Liver (tissue), 9 donors: ENCODE measurements around the gene TIAM1. TPM values are rescaled to one million over a fixed set of nuclear protein-coding genes. Genes with fewer than 3 reads are reported as not detected.

ENCODE experiments used
- DNase-seq: peaks from one replicate; pipeline ENCODE4 v3.0.0-alpha.2; 2017; ENCODE audit warnings: low spot score
- H3K27ac ChIP-seq, 2 donors: one replicate each; pipeline ENCODE4 v1.7.0; 2013; ENCODE audit warnings: inconsistent platforms in 2 of 2, low read length in 2 of 2, control low read depth in 1 of 2, low read depth in 1 of 2, mild to moderate bottlenecking in 1 of 2
- H3K27me3 ChIP-seq, 4 donors: one replicate each; pipeline versions ENCODE4 v1.6.1 to v1.7.0; 2013; ENCODE audit warnings: low read length in 3 of 4, inconsistent platforms in 1 of 4, mild to moderate bottlenecking in 1 of 4, moderate library complexity in 1 of 4; ENCODE audit not compliant: control insufficient read depth in 4 of 4, insufficient read depth in 4 of 4
- H3K36me3 ChIP-seq, 4 donors: one replicate each; pipeline versions ENCODE4 v1.6.1 to v1.7.0; 2013; ENCODE audit warnings: low read length in 3 of 4, mild to moderate bottlenecking in 3 of 4, low read depth in 1 of 4, moderate library complexity in 1 of 4; ENCODE audit not compliant: control insufficient read depth in 4 of 4, insufficient read depth in 3 of 4
- H3K4me1 ChIP-seq, 4 donors: one replicate each; pipeline versions ENCODE4 v1.6.1 to v1.7.0; 2013; ENCODE audit warnings: low read length in 3 of 4, mild to moderate bottlenecking in 3 of 4, moderate library complexity in 1 of 4; ENCODE audit not compliant: control insufficient read depth in 4 of 4, insufficient read depth in 4 of 4
- H3K4me3 ChIP-seq, 3 donors: one replicate each; pipeline versions ENCODE4 v1.6.1 to v1.7.0; 2013; ENCODE audit warnings: low read length in 3 of 3, control low read depth in 1 of 3, low read depth in 1 of 3, mild to moderate bottlenecking in 1 of 3
- H3K9ac ChIP-seq, 2 donors: one replicate each; pipeline ENCODE4 v1.7.0; 2013; ENCODE audit warnings: low read length in 2 of 2, mild to moderate bottlenecking in 2 of 2, moderate library complexity in 2 of 2, control low read depth in 1 of 2, low read depth in 1 of 2
- H3K9me3 ChIP-seq, 4 donors: one replicate each; pipeline versions ENCODE4 v1.6.1 to v1.7.0; 2013; ENCODE audit warnings: low read length in 3 of 4; ENCODE audit not compliant: control insufficient read depth in 4 of 4
- CTCF ChIP-seq: fragments of 150-350 bp; IDR thresholded peaks from 2 replicates; pipeline ENCODE4 v1.5.1; 2017; ENCODE audit warnings: improper control_type of control experiment, low read depth, low read length; ENCODE audit not compliant: missing input control
- EGR1 ChIP-seq, 2 donors: IDR thresholded peaks; 2 replicates each; pipeline ENCODE4 v1.6.1; 2016 to 2018; ENCODE audit warnings: antibody characterized with exemption in 2 of 2, low read depth in 2 of 2
- GABPA ChIP-seq, 2 donors: IDR thresholded peaks in 1 of 2; conservative IDR thresholded peaks in 1 of 2; 2 replicates each; pipeline ENCODE4 v1.6.1; 2016; ENCODE audit warnings: antibody characterized with exemption in 2 of 2, mild to moderate bottlenecking in 1 of 2, moderate library complexity in 1 of 2
- HNF4A ChIP-seq, 2 donors: conservative IDR thresholded peaks; 2 replicates each; pipeline ENCODE4 v1.6.1; 2016; ENCODE audit warnings: antibody characterized with exemption in 2 of 2, mild to moderate bottlenecking in 2 of 2
- HNF4G ChIP-seq: IDR thresholded peaks from 2 replicates; pipeline ENCODE4 v1.6.1; 2016; ENCODE audit warnings: antibody characterized with exemption
- JUND ChIP-seq, 2 donors: IDR thresholded peaks; 2 replicates each; pipeline ENCODE4 v1.6.1; 2016; ENCODE audit warnings: antibody characterized with exemption in 2 of 2
- MAX ChIP-seq: IDR thresholded peaks from 2 replicates; pipeline ENCODE4 v1.6.1; 2016; ENCODE audit warnings: antibody characterized with exemption
- NR2F2 ChIP-seq: IDR thresholded peaks from 2 replicates; pipeline ENCODE4 v1.6.1; 2016; ENCODE audit warnings: antibody characterized with exemption
- RAD21 ChIP-seq, 2 donors: IDR thresholded peaks; 2 replicates each; pipeline ENCODE4 v1.6.1; 2016; ENCODE audit warnings: antibody characterized with exemption in 2 of 2, mild to moderate bottlenecking in 2 of 2
- RXRA ChIP-seq, 2 donors: IDR thresholded peaks; 2 replicates each; pipeline ENCODE4 v1.6.1; 2017 to 2018; ENCODE audit warnings: antibody characterized with exemption in 2 of 2, mild to moderate bottlenecking in 1 of 2
- SP1 ChIP-seq: IDR thresholded peaks from 2 replicates; pipeline ENCODE4 v1.6.1; 2018; ENCODE audit warnings: antibody characterized with exemption, mild to moderate bottlenecking
- TAF1 ChIP-seq: conservative IDR thresholded peaks from 2 replicates; pipeline ENCODE4 v1.6.1; 2016; ENCODE audit warnings: antibody characterized with exemption, mild to moderate bottlenecking
- WGBS: extraction: QIAGEN DNeasy Blood & Tissue Kit; methylation state at CpG from one replicate; pipeline ENCODE4 v1.1.7; 2013; 5-methylcytosine and 5-hydroxymethylcytosine counted together
- polyA plus RNA-seq, 2 donors: library from polyadenylated mRNA; stranded (reverse) in 1 of 2; unstranded in 1 of 2; fragments of 200-250 nt in 1 of 2; fragments of >200 nt in 1 of 2; fragmentation: Nextera tagmentation in 1 of 2; extraction: Ambion mirVana in 1 of 2; gene quantifications; one replicate each; pipeline versions ENCODE4 v1.2.1 to v1.2.3, GENCODE V29; 2013 to 2015
- total RNA-seq, 2 donors: library from RNA; depleted of rRNA; stranded (reverse); fragments of >200 nt; gene quantifications; one replicate each; pipeline ENCODE4 v1.2.3, GENCODE V29; 2014
- TF ChIP-seq, protein P1 (sequence below): IDR thresholded peaks from 2 replicates; pipeline ENCODE4 v1.6.1; 2016; ENCODE audit warnings: antibody characterized with exemption
- TF ChIP-seq, protein P2 (sequence below): IDR thresholded peaks from 2 replicates; pipeline ENCODE4 v1.6.1; 2016; ENCODE audit warnings: antibody characterized with exemption
- donor health status: healthy.
- donor health status: healthy.
- donor health status: healthy.
- donor health status: healthy.
- donor health status: healthy.

Gene TIAM1
- total and polyA plus RNA-seq, 4 donors, result 3.0 to 7.4 (median 4.8) TPM

- no peak overlapping the region for H3K9ac ChIP-seq
- TF ChIP-seq NR2F2, result no peak
- no peak for DNase-seq
- no peaks in the 10 kb centered on the region for H3K9me3 ChIP-seq
- no peak overlapping the region for H3K4me3 ChIP-seq
- H3K27me3 ChIP-seq, result no peaks in the 10 kb centered on the region
- whole genome bisulfite sequencing, result 91% methylated on average over 6 of the region's 6 CpGs
- no peak overlapping the region for H3K27ac ChIP-seq
- no peaks in the 10 kb centered on the region for H3K36me3 ChIP-seq
- no peaks in the 10 kb centered on the region for H3K4me1 ChIP-seq
Observed at GRCh38 chr21:31371715-31372470, 27.8 kb upstream of the TIAM1 start.

GRCh38 chr21:31370893-31371544, 27.0 kb upstream of the TIAM1 start:
- Histone ChIP-seq H3K9ac (no peak overlapping the region), H3K36me3 (peaks cover 0 to 2% (median 0%) of the 10 kb centered on the region in 4 donors), H3K4me3 (no peak overlapping the region), H3K9me3 (no peaks in the 10 kb centered on the region), H3K27ac (no peak overlapping the region), H3K4me1 (no peaks in the 10 kb centered on the region), H3K27me3 (no peaks in the 10 kb centered on the region)
- TF ChIP-seq, protein P1, sequence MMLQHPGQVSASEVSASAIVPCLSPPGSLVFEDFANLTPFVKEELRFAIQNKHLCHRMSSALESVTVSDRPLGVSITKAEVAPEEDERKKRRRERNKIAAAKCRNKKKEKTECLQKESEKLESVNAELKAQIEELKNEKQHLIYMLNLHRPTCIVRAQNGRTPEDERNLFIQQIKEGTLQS, result no peak
- no peak for TF ChIP-seq HNF4A (conservative IDR thresholded peaks at IDR 0.05)
- no peak for TF ChIP-seq JUND (IDR thresholded peaks at IDR 0.05)
- no peak for DNase-seq
- WGBS, result 84% methylated on average over 5 of the region's 5 CpGs

DNA sequence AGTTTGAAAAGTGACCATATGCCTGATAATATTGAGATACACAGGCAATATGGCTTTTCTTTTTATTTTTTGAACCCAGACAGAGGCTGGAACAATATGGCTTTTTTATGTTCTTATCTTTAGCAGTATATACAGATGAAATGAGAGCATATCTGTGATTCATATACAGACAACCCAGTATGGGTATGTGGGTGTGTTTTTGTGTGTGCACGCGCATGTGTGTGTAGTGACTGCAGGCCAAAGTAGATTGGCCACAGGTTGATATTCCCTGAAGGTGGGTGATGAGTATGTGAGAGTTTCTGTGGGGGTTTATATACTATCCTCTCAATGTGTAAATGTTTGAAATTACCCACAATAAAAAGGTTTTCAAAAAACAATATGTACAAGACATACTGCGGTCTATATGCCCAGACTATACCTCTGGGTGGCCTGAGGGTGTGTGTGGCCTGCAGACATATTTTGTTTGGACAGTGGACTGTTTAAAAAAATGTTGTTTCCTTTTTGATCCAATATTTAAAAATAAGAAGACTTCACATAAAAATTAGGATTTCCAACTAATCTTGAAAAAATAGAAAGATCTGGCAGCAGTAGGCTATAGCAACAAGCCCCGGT, 26.3 kb upstream of the TIAM1 start:
- no peaks in the 10 kb centered on the region for H3K9me3 ChIP-seq
- peaks cover 0 to 2% (median 0%) of the 10 kb centered on the region in 4 donors for H3K36me3 ChIP-seq
- H3K27ac ChIP-seq, result no peak overlapping the region
- WGBS, result 94% methylated on average over 4 of the region's 4 CpGs
- no peak overlapping the region for H3K4me3 ChIP-seq
- no peak overlapping the region for H3K9ac ChIP-seq
- TF ChIP-seq JUND (IDR thresholded peaks at IDR 0.05) (no peak), HNF4G (no peak), CTCF (no peak), GABPA (IDR thresholded peaks at IDR 0.05 in 1 of 2, conservative IDR thresholded peaks at IDR 0.05 in 1 of 2) (no peak), RAD21 (IDR thresholded peaks at IDR 0.05) (no peak), EGR1 (IDR thresholded peaks at IDR 0.05; ENCODE audit: low read depth in 2 of 2) (no peak), MAX (no peak), TAF1 (no peak), RXRA (IDR thresholded peaks at IDR 0.05) (no peak), SP1 (no peak)
- TF ChIP-seq, protein P2, sequence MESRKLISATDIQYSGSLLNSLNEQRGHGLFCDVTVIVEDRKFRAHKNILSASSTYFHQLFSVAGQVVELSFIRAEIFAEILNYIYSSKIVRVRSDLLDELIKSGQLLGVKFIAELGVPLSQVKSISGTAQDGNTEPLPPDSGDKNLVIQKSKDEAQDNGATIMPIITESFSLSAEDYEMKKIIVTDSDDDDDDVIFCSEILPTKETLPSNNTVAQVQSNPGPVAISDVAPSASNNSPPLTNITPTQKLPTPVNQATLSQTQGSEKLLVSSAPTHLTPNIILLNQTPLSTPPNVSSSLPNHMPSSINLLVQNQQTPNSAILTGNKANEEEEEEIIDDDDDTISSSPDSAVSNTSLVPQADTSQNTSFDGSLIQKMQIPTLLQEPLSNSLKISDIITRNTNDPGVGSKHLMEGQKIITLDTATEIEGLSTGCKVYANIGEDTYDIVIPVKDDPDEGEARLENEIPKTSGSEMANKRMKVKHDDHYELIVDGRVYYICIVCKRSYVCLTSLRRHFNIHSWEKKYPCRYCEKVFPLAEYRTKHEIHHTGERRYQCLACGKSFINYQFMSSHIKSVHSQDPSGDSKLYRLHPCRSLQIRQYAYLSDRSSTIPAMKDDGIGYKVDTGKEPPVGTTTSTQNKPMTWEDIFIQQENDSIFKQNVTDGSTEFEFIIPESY, result no peak
- DNase-seq, result no peak
- no peaks in the 10 kb centered on the region for H3K27me3 ChIP-seq
- no peaks in the 10 kb centered on the region for H3K4me1 ChIP-seq
